Testis (tissue), 3 donors: ENCODE data around the gene ARHGAP25. TPM values are rescaled to one million over a fixed set of nuclear protein-coding genes. Genes with fewer than 3 reads are reported as not detected.

ENCODE experiments used
- DNase-seq: peaks from one replicate; pipeline ENCODE4 v3.0.0-alpha.2; 2019
- H3K27ac ChIP-seq, 2 donors: fragments of 200-600 bp; sonication (generic); one replicate each; pipeline ENCODE4 v1.5.1; 2019
- H3K27me3 ChIP-seq: fragments of 200-600 bp; sonication (generic); one replicate; pipeline ENCODE4 v1.5.1; 2019
- H3K36me3 ChIP-seq: fragments of 200-600 bp; sonication (generic); one replicate; pipeline ENCODE4 v1.5.1; 2017; ENCODE audit warnings: low read depth; ENCODE audit errors: missing control alignments
- H3K4me1 ChIP-seq: fragments of 200-600 bp; sonication (generic); one replicate; pipeline ENCODE4 v1.5.1; 2019
- H3K4me3 ChIP-seq, 2 donors: fragments of 200-600 bp; sonication (generic); one replicate each; pipeline ENCODE4 v1.5.1; 2017 to 2019
- H3K9me3 ChIP-seq: fragments of 200-600 bp; sonication (generic); one replicate; pipeline ENCODE4 v1.5.1; 2017
- POLR2A ChIP-seq: fragments of 450-650 bp; IDR thresholded peaks from one replicate; pipeline ENCODE4 v1.6.1; 2017; ENCODE audit warnings: antibody characterized with exemption, mild to moderate bottlenecking, moderate library complexity
- WGBS, 2 donors: methylation state at CpG; one replicate each; pipeline ENCODE4 v1.1.5; 2018; 5-methylcytosine and 5-hydroxymethylcytosine counted together
- intact Hi-C: fragments of 100-400 bp; cut with DNase I; formaldehyde crosslinking; loops from one replicate; pipeline ENCODE4 v1.15.1; 2023; ENCODE audit warnings: low total_unique reads
- polyA plus RNA-seq: library from polyadenylated mRNA; stranded (reverse); fragments of 350-450 nt; fragmentation: Illumina TruSeq; extraction: RNeasy Lipid Tissue Mini Kit (QIAGEN cat#74804); gene quantifications from one replicate; pipeline ENCODE4 v1.2.3, GENCODE V29; 2014; ENCODE audit warnings: low read depth, low replicate concordance; ENCODE audit not compliant: insufficient read depth
- total RNA-seq, 2 donors: library from RNA; depleted of rRNA; stranded (reverse); fragments of >200 nt; gene quantifications; one replicate each; pipeline ENCODE4 v1.2.3, GENCODE V29; 2016
- TF ChIP-seq, protein P1 (sequence below), 3 experiments: fragments of 450-650 bp in 2 of 3; fragments of 200-600 bp in 1 of 3; sonication (generic) in 1 of 3; IDR thresholded peaks; one replicate each; pipeline ENCODE4 v1.5.1; 2016 to 2019; ENCODE audit warnings: antibody characterized with exemption in 3 of 3, mild to moderate bottlenecking in 2 of 3, moderate library complexity in 1 of 3

ARHGAP25 gene
- total and polyA plus RNA-seq, 3 donors from 2014 or later, result 6.2 to 8.2 (median 6.7) TPM

DNA sequence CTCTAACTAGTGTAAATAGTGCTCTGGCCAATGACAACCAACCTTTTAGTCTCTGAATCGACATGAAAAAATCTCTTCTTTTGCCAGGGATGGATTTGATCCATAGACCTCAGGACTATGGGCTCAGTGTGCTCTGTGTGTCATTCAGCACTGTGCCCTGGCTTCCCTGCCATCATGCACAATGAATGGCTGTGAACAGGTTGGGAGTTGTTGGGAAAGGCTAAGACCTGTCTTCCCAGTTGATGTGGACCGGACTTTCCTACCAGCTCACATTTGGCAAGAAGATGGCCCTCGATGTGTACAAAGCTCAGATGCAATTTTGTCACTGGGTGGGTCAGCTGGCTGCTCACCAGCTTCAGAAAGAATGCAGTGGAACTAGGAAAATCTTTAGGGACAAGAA lies 26.0 kb upstream of the ARHGAP25 start:
- Histone ChIP-seq H3K27me3 (no peaks in the 10 kb centered on the region), H3K27ac (no peak overlapping the region), H3K4me1 (no peaks in the 10 kb centered on the region), H3K9me3 (no peaks in the 10 kb centered on the region), H3K4me3 (no peak overlapping the region), H3K36me3 (no peaks in the 10 kb centered on the region)
- intact Hi-C loops, result no loop called here
- no peak for DNase-seq
- TF ChIP-seq, protein P1, sequence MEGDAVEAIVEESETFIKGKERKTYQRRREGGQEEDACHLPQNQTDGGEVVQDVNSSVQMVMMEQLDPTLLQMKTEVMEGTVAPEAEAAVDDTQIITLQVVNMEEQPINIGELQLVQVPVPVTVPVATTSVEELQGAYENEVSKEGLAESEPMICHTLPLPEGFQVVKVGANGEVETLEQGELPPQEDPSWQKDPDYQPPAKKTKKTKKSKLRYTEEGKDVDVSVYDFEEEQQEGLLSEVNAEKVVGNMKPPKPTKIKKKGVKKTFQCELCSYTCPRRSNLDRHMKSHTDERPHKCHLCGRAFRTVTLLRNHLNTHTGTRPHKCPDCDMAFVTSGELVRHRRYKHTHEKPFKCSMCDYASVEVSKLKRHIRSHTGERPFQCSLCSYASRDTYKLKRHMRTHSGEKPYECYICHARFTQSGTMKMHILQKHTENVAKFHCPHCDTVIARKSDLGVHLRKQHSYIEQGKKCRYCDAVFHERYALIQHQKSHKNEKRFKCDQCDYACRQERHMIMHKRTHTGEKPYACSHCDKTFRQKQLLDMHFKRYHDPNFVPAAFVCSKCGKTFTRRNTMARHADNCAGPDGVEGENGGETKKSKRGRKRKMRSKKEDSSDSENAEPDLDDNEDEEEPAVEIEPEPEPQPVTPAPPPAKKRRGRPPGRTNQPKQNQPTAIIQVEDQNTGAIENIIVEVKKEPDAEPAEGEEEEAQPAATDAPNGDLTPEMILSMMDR (IDR thresholded peaks at IDR 0.05), result no peak
- no peak for TF ChIP-seq POLR2A
- WGBS, 2 donors, result 78 to 88% methylated on average over 3 of the region's 3 CpGs

DNA sequence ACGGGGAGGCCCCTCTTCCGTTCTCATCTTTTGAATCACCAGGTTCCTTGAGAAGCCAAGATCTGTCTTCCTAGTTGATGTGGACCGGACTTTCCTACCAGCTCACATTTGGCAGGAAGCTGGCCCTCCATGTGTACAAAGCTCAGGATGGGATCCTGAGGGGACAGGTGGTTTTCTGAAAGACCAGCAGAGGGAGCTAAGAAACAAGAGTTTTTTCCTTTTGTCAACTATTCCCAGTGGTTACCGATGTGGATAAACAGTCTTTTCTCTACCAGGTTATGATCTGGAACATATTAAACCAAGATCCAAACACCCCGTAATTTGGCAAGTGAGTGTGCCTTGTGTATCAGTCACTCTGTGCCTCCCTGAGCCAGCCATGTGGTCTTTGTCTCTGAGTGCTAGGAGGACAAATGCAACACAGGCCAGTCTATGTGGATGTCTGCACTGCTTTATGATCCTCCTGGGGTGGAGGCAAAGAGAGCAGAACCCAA lies 25.1 kb upstream of the ARHGAP25 start:
- Histone ChIP-seq H3K27me3 (no peaks in the 10 kb centered on the region), H3K27ac (no peak overlapping the region), H3K36me3 (no peaks in the 10 kb centered on the region), H3K4me1 (no peaks in the 10 kb centered on the region), H3K4me3 (no peak overlapping the region), H3K9me3 (no peaks in the 10 kb centered on the region)
- intact Hi-C loops, result no loop called here
- 28 to 29% methylated on average over 5 of the region's 5 CpGs for WGBS, 2 donors
- TF ChIP-seq, protein P1 (IDR thresholded peaks at IDR 0.05), result peak; percentile 34 to 70 (median 56)
- no peak for TF ChIP-seq POLR2A
- peak; percentile 20 for DNase-seq

DNA sequence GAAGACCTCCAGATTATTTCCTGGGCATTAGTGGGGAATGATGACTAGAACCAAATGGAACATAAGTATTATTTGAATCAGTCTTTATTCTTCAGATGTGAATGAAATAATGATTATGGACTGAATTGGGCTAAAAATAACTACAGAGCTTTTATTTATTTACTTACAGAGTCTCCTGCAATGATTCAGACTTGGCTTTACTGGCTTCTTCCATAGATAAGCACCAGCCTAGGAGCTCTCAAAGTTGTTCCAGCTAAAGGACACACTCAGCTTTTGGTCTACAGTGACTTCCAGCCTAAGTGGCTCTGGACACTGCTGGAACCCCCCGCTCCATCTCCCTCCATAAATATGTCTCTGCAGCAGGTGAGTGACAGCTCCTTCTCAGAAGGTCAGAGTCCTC lies 24.3 kb upstream of the ARHGAP25 start:
- Histone ChIP-seq H3K36me3 (no peaks in the 10 kb centered on the region), H3K9me3 (no peaks in the 10 kb centered on the region), H3K27me3 (no peaks in the 10 kb centered on the region), H3K4me1 (no peaks in the 10 kb centered on the region), H3K27ac (no peak overlapping the region), H3K4me3 (no peak overlapping the region)
- intact Hi-C loops, result no loop called here
- TF ChIP-seq, protein P1 (IDR thresholded peaks at IDR 0.05), result no peak
- no peak for TF ChIP-seq POLR2A
- WGBS, 2 donors, result 94 to 100% methylated on average over 1 of the region's 1 CpG
- DNase-seq, result no peak

DNA sequence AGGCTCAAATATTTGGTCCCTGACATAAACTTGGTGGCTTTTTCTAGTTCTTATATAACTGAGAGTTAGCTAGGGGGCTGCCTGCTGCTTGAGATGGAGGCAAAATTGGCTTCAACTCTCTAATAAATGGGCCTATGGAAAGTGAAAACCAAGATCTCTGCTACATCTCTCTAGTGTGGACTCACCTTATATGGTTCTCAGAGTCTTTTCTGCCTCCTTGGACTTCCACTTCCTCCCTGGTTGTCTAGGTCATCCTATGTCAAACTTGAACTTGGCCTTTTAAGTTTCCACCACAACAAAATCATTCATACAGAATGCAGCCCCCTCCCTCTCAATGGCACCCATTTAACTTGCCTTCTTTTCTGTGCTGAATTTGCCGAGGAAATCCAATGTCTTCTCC lies 23.9 kb upstream of the ARHGAP25 start:
- 77 to 79% methylated on average over 1 of the region's 1 CpG for WGBS, 2 donors
- intact Hi-C loops, result no loop called here
- Histone ChIP-seq H3K9me3 (no peaks in the 10 kb centered on the region), H3K27ac (no peak overlapping the region), H3K36me3 (no peaks in the 10 kb centered on the region), H3K4me1 (no peaks in the 10 kb centered on the region), H3K27me3 (no peaks in the 10 kb centered on the region), H3K4me3 (no peak overlapping the region)
- no peak for DNase-seq
- TF ChIP-seq POLR2A, result no peak
- TF ChIP-seq, protein P1 (IDR thresholded peaks at IDR 0.05), result no peak

DNA sequence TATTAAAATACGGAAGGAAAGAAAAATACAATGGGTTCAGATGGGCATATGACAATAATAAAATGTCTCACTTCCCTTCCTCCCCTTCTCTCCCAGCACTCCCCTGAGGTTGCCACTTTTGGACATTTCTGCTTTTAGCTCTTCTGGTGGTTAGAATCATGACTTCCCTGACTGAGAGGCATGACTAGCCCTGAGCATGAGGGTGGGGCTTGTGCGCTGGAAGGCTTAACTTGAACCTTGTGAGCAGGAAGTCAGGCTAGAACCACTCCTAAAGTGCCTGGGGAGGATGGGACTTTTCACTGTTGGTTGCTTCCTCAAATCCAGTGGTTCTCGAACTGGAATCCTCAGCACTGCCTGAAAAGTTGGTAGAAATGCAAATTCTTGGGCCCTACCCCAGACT lies 19.7 kb upstream of the ARHGAP25 start:
- no peaks in the 10 kb centered on the region for H3K36me3 ChIP-seq
- H3K4me1 ChIP-seq, result no peaks in the 10 kb centered on the region
- peak overlapping the region in 1 of 2 donors; percentile 36 for H3K27ac ChIP-seq
- 47 to 65% methylated on average over 3 of the region's 3 CpGs for WGBS, 2 donors
- intact Hi-C loops, result no loop called here
- DNase-seq, result peak; percentile 40
- H3K9me3 ChIP-seq, result no peaks in the 10 kb centered on the region
- H3K4me3 ChIP-seq, result no peak overlapping the region
- no peaks in the 10 kb centered on the region for H3K27me3 ChIP-seq
- TF ChIP-seq, protein P1 (IDR thresholded peaks at IDR 0.05), result no peak
